ENCODE data around the gene THBS2. TPM values are rescaled to one million over a fixed set of nuclear protein-coding genes. Genes with fewer than 3 reads are reported as not detected.

Gene THBS2
- total RNA-seq, 1 donor from 2014 or later: 0.13 TPM

DNA sequence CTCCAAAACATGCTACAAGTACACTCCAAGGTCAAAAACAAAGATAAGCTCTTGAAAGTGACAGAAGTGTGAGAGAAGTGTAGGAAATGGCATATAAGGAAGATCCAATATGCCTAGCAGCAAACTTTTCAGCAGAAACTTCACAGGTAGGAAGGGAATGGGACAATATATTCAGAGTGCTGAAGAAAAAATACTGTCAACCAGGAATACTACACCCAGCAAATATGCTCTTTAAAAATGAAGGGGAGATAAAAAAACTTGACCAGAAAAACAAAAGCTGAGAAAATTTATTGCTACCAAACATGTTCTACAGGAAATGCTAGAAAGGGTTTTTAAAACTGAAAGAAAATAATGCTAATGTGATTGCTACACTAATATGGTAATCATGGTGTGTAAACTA is 46.2 kb downstream of the THBS2 start:
- no peak overlapping the region for H3K4me3 ChIP-seq
- no peaks in the 10 kb centered on the region for H4K20me1 ChIP-seq (ENCODE audit: low read depth)
- no peaks in the 10 kb centered on the region for H3K79me2 ChIP-seq (ENCODE audit: low read depth)
- no peak for DNase-seq (ENCODE audit: low spot score)
- no peaks in the 10 kb centered on the region for H3K36me3 ChIP-seq
- no peak overlapping the region for H3K27ac ChIP-seq
- H3K4me1 ChIP-seq: peaks cover 1% of the 10 kb centered on the region
- H3K36me3 Mint-ChIP-seq: peaks cover 2% of the 10 kb centered on the region
- no peaks in the 10 kb centered on the region for H3F3A ChIP-seq (ENCODE audit: low read depth)
- no peak overlapping the region for H3K9ac ChIP-seq
- no peak overlapping the region for H3K4me3 Mint-ChIP-seq
- no peaks in the 10 kb centered on the region for H3K27me3 ChIP-seq
- H3K27me3 Mint-ChIP-seq (ENCODE audit: insufficient read depth, low read depth): no peaks in the 10 kb centered on the region
- H3K9me3 ChIP-seq (ENCODE audit: low read depth): peaks cover 8% of the 10 kb centered on the region
- TF ChIP-seq CTCF (IDR thresholded peaks at IDR 0.05): no peak
- TF ChIP-seq EZH2phosphoT487 (IDR thresholded peaks at IDR 0.05): no peak
- no peak for TF ChIP-seq EZH2 (IDR thresholded peaks at IDR 0.05)
- no peak overlapping the region for H3K4me2 ChIP-seq
- H3K27ac Mint-ChIP-seq: no peak overlapping the region
- H3K4me1 Mint-ChIP-seq: peaks cover 2% of the 10 kb centered on the region
- no peak overlapping the region for H2AFZ ChIP-seq (replicated peaks)
- peaks cover 10% of the 10 kb centered on the region for H3K9me3 Mint-ChIP-seq

DNA sequence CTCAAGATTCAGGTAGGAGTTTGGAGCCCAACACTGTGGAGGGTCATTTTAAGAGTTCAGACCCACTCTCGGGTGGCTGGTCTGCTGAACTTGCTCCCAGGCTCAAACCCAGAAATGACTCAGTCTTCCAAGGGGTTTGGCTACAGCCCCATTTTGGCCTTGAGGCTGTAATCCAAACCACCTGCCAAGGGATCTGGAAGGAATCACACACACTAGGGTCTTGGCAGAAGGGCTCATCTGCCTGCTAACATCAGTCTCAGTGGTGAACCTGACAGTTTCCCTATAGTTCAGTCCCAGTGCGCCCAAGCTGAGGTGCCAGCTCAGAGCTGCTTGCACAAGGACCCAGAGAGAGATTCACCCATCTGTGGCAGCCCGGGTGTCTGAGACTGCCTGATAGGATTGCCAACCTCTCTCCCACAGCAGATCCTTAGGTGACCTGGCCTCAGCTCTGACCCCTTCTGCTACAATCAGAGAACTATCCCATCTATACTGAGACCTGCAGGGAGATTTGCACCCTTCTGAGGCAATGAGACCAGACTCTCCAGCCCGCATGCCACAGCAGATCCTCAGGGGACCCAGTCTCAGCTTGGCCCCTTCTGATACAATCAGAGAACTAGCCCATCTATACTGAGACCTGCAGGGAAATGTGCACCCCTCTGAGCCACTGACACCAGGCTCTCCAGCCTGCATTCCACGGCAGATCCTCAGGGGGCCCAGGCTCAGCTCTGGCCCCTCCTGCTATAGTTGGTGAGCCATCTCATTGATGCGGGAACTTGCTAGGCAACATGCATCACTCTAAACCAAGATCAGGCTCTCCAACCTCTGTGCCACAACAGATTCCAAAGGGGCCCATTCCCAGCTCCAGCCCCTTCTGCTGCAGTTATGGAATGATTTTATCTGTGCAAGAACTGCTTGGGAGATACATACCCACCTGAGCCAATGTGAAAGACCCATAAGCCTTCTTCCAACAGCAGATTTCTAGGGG is 48.2 kb downstream of the THBS2 start:
- Mint-ChIP-seq H3K36me3 (peaks cover 2% of the 10 kb centered on the region), H3K9me3 (peaks cover 14% of the 10 kb centered on the region), H3K4me3 (no peak overlapping the region), H3K27ac (no peak overlapping the region), H3K4me1 (no peaks in the 10 kb centered on the region), H3K27me3 (ENCODE audit: insufficient read depth, low read depth) (no peaks in the 10 kb centered on the region)
- Histone ChIP-seq H3F3A (ENCODE audit: low read depth) (no peaks in the 10 kb centered on the region), H3K9ac (no peak overlapping the region), H3K9me3 (ENCODE audit: low read depth) (peaks cover 8% of the 10 kb centered on the region), H2AFZ (replicated peaks) (no peak overlapping the region), H3K36me3 (no peaks in the 10 kb centered on the region), H3K79me2 (ENCODE audit: low read depth) (no peaks in the 10 kb centered on the region), H3K4me3 (no peak overlapping the region), H4K20me1 (ENCODE audit: low read depth) (no peaks in the 10 kb centered on the region), H3K4me2 (no peak overlapping the region), H3K27ac (no peak overlapping the region), H3K4me1 (no peaks in the 10 kb centered on the region), H3K27me3 (no peaks in the 10 kb centered on the region)
- no peak for DNase-seq (ENCODE audit: low spot score)
- TF ChIP-seq EZH2phosphoT487 (IDR thresholded peaks at IDR 0.05): no peak

DNA sequence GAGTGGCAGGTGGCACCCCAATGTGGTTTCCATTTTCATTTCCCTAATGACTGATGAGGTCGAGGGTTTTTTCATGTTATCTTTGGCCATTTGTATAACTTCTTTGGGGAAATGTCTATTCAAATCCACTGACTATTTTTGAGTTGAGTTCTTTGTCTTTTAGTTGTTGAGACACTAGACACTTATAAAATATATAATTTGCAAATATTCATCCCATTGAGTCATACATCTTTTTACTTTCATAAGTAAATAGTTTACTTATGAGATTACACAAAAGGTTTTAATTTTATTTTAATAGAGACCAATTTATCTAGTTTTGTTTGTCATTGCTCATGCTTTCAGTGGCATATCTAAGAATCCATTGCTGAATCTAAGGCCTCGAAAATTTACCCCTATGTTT is 49.5 kb downstream of the THBS2 start:
- Mint-ChIP-seq H3K4me3 (no peak overlapping the region), H3K9me3 (peaks cover 14% of the 10 kb centered on the region), H3K27ac (no peak overlapping the region), H3K27me3 (ENCODE audit: insufficient read depth, low read depth) (no peaks in the 10 kb centered on the region), H3K36me3 (peaks cover 2% of the 10 kb centered on the region), H3K4me1 (no peaks in the 10 kb centered on the region)
- Histone ChIP-seq H3K79me2 (ENCODE audit: low read depth) (no peaks in the 10 kb centered on the region), H3K9me3 (ENCODE audit: low read depth) (peaks cover 8% of the 10 kb centered on the region), H3K4me1 (no peaks in the 10 kb centered on the region), H3K9ac (no peak overlapping the region), H3K27me3 (no peaks in the 10 kb centered on the region), H3K36me3 (no peaks in the 10 kb centered on the region), H3K27ac (no peak overlapping the region), H2AFZ (replicated peaks) (no peak overlapping the region), H3F3A (ENCODE audit: low read depth) (no peaks in the 10 kb centered on the region), H4K20me1 (ENCODE audit: low read depth) (no peaks in the 10 kb centered on the region), H3K4me3 (no peak overlapping the region), H3K4me2 (no peak overlapping the region)
- DNase-seq (ENCODE audit: low spot score): no peak
- TF ChIP-seq CTCF (IDR thresholded peaks at IDR 0.05) (no peak), EZH2phosphoT487 (IDR thresholded peaks at IDR 0.05) (no peak), EZH2 (IDR thresholded peaks at IDR 0.05) (no peak)

- no peak overlapping the region for H3K27ac Mint-ChIP-seq
- no peaks in the 10 kb centered on the region for H3F3A ChIP-seq (ENCODE audit: low read depth)
- no peak for TF ChIP-seq EZH2phosphoT487 (IDR thresholded peaks at IDR 0.05)
- no peak for TF ChIP-seq EZH2 (IDR thresholded peaks at IDR 0.05)
- TF ChIP-seq CTCF (IDR thresholded peaks at IDR 0.05): no peak
- no peak overlapping the region for H3K4me2 ChIP-seq
- H3K4me3 Mint-ChIP-seq: no peak overlapping the region
- H3K27me3 ChIP-seq: no peaks in the 10 kb centered on the region
- no peaks in the 10 kb centered on the region for H3K4me1 Mint-ChIP-seq
- no peak overlapping the region for H3K27ac ChIP-seq
- H3K36me3 ChIP-seq: no peaks in the 10 kb centered on the region
- H3K36me3 Mint-ChIP-seq: peaks cover 2% of the 10 kb centered on the region
- H3K4me3 ChIP-seq: no peak overlapping the region
- no peak for DNase-seq (ENCODE audit: low spot score)
- H3K4me1 ChIP-seq: no peaks in the 10 kb centered on the region
- no peaks in the 10 kb centered on the region for H4K20me1 ChIP-seq (ENCODE audit: low read depth)
- no peak overlapping the region for H3K9ac ChIP-seq
- no peaks in the 10 kb centered on the region for H3K79me2 ChIP-seq (ENCODE audit: low read depth)
- peaks cover 8% of the 10 kb centered on the region for H3K9me3 Mint-ChIP-seq
- H3K27me3 Mint-ChIP-seq (ENCODE audit: insufficient read depth, low read depth): no peaks in the 10 kb centered on the region
- no peaks in the 10 kb centered on the region for H3K9me3 ChIP-seq (ENCODE audit: low read depth)
- H2AFZ ChIP-seq (replicated peaks): no peak overlapping the region
Observed at GRCh38 chr6:169201985-169202384, 51.7 kb downstream of the THBS2 start.
